Upper lobe of left lung (tissue), 4 donors: ENCODE data around the gene PKIB.

Experiments
- CTCF ChIP-seq, 6 experiments: fragments of 450-650 bp in 4 of 6; fragments of 200-600 bp in 2 of 6; sonication (generic) in 2 of 6; IDR thresholded peaks; one replicate each; pipeline ENCODE4 v1.5.1; 2016 to 2019; ENCODE audit warnings: antibody characterized with exemption in 6 of 6
- POLR2A ChIP-seq, 4 donors: fragments of 450-650 bp; IDR thresholded peaks; one replicate each; pipeline ENCODE4 v1.5.1; 2016 to 2017; ENCODE audit warnings: antibody characterized with exemption in 4 of 4, mild to moderate bottlenecking in 2 of 4
- POLR2AphosphoS5 ChIP-seq, 2 donors: sonication (generic); formaldehyde crosslinking; IDR thresholded peaks; one replicate each; pipeline ENCODE4 v1.5.1; 2017; ENCODE audit warnings: antibody characterized with exemption in 2 of 2

DNA sequence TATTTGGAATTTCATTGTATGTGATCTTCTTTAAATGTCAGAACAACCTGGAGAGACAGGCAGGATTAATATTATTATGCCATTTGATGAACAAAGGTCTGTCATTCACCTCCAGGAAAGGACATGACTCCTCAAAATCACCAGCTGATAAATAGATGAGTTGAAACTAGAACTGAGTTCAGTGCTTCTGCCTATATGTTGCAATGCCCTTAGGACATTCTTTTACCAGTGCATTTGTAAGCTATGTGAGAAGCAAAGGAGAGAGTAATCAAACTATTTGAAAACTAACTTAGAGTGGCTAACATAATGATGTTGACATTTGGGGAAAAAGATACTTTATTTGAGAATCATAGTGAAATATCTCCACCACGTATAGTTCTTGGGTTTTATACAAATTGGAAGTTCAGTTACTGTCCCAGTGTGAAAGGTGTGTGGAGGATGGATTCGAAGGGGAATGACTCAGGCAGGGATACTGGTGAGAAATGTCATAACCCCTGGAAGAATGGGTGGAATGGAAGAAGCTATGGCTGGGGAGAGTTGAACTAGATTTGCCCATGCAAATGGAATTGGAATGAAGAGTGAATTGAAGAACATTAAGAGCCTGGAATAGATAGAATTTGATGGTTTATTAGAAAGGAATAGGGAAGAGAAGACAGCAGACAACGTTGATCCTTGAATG, 21.5 kb downstream of the PKIB start:
- TF ChIP-seq CTCF (IDR thresholded peaks at IDR 0.05) (no peak), POLR2AphosphoS5 (IDR thresholded peaks at IDR 0.05) (no peak), POLR2A (IDR thresholded peaks at IDR 0.05) (no peak)
